Measurements from ENCODE around the gene ZSCAN12. TPM values are rescaled to one million over a fixed set of nuclear protein-coding genes. Genes with fewer than 3 reads are reported as not detected.
A peak's percentile ranks its signal among the peaks of the same experiment; 100 is the strongest.

The ZSCAN12 gene
- total and polyA plus RNA-seq, 2 of the 13 experiments (the other 11 are each of a cell fraction or from before 2014, with no cell fraction given) = 2.8 to 8.9 TPM

DNA sequence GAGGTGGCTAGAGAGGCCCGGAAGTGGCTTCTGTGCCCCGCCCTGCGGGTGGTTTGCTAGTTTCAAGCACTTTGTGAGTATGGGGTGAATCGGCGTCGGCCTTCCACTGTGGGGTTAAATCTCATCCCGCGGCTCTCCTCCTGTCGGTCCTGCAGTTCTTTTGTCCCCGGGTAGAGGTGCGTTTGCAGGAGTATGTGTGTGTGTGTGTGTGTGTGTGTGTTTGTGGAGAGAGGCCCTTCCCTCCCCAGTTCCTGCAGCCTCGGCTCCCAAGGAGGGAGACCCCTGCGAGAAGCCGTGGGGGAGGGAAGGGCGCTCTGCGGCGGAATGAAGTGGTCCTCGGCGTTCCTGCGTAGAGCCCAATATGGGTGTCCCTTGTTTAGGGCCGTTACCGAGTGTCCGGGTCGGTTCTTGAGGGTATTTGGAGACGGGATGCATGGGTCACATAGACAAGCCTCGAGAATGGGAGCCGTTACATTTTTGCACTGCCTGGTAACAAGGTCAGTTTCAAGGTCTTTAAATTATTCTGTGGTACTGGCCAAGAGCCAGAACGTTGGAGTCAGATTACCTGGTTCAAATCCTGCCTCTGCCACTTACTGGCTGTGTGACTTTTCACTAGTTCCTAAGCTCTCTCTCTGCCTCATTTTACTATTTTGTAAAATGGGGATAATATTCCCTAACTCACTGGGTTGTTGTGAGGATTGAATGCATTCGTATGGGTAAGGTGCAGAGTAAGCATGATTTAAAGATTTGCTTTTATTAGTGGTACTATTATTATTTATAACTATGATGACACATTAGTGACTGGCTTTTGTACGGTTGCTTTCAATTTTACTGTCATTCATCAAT lies 49.4 kb downstream of the ZSCAN12 start, which contains the start of gene ZKSCAN3 (continued):
- TF ChIP-seq, protein P1, sequence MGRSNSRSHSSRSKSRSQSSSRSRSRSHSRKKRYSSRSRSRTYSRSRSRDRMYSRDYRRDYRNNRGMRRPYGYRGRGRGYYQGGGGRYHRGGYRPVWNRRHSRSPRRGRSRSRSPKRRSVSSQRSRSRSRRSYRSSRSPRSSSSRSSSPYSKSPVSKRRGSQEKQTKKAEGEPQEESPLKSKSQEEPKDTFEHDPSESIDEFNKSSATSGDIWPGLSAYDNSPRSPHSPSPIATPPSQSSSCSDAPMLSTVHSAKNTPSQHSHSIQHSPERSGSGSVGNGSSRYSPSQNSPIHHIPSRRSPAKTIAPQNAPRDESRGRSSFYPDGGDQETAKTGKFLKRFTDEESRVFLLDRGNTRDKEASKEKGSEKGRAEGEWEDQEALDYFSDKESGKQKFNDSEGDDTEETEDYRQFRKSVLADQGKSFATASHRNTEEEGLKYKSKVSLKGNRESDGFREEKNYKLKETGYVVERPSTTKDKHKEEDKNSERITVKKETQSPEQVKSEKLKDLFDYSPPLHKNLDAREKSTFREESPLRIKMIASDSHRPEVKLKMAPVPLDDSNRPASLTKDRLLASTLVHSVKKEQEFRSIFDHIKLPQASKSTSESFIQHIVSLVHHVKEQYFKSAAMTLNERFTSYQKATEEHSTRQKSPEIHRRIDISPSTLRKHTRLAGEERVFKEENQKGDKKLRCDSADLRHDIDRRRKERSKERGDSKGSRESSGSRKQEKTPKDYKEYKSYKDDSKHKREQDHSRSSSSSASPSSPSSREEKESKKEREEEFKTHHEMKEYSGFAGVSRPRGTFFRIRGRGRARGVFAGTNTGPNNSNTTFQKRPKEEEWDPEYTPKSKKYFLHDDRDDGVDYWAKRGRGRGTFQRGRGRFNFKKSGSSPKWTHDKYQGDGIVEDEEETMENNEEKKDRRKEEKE (IDR thresholded peaks at IDR 0.05) = no peak
- peak; percentile 98; the same call in 1 of the 2 replicates for TF ChIP-seq KLF12 (CRISPR knock-in tag; IDR thresholded peaks at IDR 0.05; ENCODE audit: borderline replicate concordance)
- TF ChIP-seq ZSCAN31 (CRISPR knock-in tag; IDR thresholded peaks at IDR 0.05; ENCODE audit: low read depth) = peak; percentile 66; the same call in 1 of the 2 replicates
- TF ChIP-seq, protein P2, sequence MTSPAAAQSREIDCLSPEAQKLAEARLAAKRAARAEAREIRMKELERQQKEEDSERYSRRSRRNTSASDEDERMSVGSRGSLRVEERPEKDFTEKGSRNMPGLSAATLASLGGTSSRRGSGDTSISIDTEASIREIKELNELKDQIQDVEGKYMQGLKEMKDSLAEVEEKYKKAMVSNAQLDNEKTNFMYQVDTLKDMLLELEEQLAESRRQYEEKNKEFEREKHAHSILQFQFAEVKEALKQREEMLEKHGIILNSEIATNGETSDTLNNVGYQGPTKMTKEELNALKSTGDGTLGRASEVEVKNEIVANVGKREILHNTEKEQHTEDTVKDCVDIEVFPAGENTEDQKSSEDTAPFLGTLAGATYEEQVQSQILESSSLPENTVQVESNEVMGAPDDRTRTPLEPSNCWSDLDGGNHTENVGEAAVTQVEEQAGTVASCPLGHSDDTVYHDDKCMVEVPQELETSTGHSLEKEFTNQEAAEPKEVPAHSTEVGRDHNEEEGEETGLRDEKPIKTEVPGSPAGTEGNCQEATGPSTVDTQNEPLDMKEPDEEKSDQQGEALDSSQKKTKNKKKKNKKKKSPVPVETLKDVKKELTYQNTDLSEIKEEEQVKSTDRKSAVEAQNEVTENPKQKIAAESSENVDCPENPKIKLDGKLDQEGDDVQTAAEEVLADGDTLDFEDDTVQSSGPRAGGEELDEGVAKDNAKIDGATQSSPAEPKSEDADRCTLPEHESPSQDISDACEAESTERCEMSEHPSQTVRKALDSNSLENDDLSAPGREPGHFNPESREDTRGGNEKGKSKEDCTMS (CRISPR knock-in tag; conservative IDR thresholded peaks at IDR 0.05) = no peak
- peak; percentile 60; the same call in 1 of the 2 replicates for TF ChIP-seq MED1 (CRISPR knock-in tag; IDR thresholded peaks at IDR 0.05)
- TF ChIP-seq SMAD1 (CRISPR knock-in tag; IDR thresholded peaks at IDR 0.05; ENCODE audit: borderline replicate concordance, low read depth) = 0 out of 2 replicates have a peak, but pooled peaks have one; percentile 58
- no peak for TF ChIP-seq PTBP1 (IDR thresholded peaks at IDR 0.05; ENCODE audit: low read depth, low read length, poor library complexity, severe bottlenecking)
- no peak for TF ChIP-seq TBP (CRISPR knock-in tag; IDR thresholded peaks at IDR 0.05)
- TF ChIP-seq, protein P3, sequence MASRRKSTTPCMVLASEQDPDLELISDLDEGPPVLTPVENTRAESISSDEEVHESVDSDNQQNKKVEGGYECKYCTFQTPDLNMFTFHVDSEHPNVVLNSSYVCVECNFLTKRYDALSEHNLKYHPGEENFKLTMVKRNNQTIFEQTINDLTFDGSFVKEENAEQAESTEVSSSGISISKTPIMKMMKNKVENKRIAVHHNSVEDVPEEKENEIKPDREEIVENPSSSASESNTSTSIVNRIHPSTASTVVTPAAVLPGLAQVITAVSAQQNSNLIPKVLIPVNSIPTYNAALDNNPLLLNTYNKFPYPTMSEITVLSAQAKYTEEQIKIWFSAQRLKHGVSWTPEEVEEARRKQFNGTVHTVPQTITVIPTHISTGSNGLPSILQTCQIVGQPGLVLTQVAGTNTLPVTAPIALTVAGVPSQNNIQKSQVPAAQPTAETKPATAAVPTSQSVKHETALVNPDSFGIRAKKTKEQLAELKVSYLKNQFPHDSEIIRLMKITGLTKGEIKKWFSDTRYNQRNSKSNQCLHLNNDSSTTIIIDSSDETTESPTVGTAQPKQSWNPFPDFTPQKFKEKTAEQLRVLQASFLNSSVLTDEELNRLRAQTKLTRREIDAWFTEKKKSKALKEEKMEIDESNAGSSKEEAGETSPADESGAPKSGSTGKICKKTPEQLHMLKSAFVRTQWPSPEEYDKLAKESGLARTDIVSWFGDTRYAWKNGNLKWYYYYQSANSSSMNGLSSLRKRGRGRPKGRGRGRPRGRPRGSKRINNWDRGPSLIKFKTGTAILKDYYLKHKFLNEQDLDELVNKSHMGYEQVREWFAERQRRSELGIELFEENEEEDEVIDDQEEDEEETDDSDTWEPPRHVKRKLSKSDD (CRISPR knock-in tag; IDR thresholded peaks at IDR 0.05; ENCODE audit: low read depth) = peak; percentile 86; the same call in 1 of the 2 replicates
- 0 out of 2 replicates have a peak, but pooled peaks have one; percentile 32 for TF ChIP-seq CEBPG (CRISPR knock-in tag; IDR thresholded peaks at IDR 0.05)
- TF ChIP-seq, protein P4, sequence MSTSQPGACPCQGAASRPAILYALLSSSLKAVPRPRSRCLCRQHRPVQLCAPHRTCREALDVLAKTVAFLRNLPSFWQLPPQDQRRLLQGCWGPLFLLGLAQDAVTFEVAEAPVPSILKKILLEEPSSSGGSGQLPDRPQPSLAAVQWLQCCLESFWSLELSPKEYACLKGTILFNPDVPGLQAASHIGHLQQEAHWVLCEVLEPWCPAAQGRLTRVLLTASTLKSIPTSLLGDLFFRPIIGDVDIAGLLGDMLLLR (CRISPR knock-in tag; IDR thresholded peaks at IDR 0.05) = peak; percentile 86; the same call in 1 of the 2 replicates
- no peak; the same call in 1 of the 2 replicates for TF ChIP-seq RBAK (CRISPR knock-in tag; IDR thresholded peaks at IDR 0.05)
- TF ChIP-seq HOXA5 (CRISPR knock-in tag; IDR thresholded peaks at IDR 0.05) = peak; percentile 19; the same call in 1 of the 2 replicates
- peak; percentile 93 for TF ChIP-seq PHF20 (CRISPR knock-in tag; IDR thresholded peaks at IDR 0.05)
- peak; percentile 43; the same call in 1 of the 2 replicates for TF ChIP-seq HCFC1 (IDR thresholded peaks at IDR 0.05; ENCODE audit: low read depth, low read length)
- TF ChIP-seq, protein P5, sequence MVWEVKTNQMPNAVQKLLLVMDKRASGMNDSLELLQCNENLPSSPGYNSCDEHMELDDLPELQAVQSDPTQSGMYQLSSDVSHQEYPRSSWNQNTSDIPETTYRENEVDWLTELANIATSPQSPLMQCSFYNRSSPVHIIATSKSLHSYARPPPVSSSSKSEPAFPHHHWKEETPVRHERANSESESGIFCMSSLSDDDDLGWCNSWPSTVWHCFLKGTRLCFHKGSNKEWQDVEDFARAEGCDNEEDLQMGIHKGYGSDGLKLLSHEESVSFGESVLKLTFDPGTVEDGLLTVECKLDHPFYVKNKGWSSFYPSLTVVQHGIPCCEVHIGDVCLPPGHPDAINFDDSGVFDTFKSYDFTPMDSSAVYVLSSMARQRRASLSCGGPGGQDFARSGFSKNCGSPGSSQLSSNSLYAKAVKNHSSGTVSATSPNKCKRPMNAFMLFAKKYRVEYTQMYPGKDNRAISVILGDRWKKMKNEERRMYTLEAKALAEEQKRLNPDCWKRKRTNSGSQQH (CRISPR knock-in tag; IDR thresholded peaks at IDR 0.05; ENCODE audit: low read depth) = peak; percentile 76
- peak; percentile 81 for TF ChIP-seq TAF1 (CRISPR knock-in tag; IDR thresholded peaks at IDR 0.05)
- no peak for TF ChIP-seq ZNF432 (CRISPR knock-in tag; IDR thresholded peaks at IDR 0.05; ENCODE audit: borderline replicate concordance)
- TF ChIP-seq ZNF547 (CRISPR knock-in tag; IDR thresholded peaks at IDR 0.05) = peak; percentile 83; the same call in 1 of the 2 replicates

Measured in HepG2 (cell line).